ENCODE measurements around the gene APBB1. TPM values are rescaled to one million over a fixed set of nuclear protein-coding genes. Genes with fewer than 3 reads are reported as not detected.

Gene APBB1
- total and polyA plus RNA-seq, 9 of the 15 experiments (the other 6 are each of a cell fraction or from before 2014, with no cell fraction given), result 0.04 to 0.73 (median 0.40) TPM

DNA sequence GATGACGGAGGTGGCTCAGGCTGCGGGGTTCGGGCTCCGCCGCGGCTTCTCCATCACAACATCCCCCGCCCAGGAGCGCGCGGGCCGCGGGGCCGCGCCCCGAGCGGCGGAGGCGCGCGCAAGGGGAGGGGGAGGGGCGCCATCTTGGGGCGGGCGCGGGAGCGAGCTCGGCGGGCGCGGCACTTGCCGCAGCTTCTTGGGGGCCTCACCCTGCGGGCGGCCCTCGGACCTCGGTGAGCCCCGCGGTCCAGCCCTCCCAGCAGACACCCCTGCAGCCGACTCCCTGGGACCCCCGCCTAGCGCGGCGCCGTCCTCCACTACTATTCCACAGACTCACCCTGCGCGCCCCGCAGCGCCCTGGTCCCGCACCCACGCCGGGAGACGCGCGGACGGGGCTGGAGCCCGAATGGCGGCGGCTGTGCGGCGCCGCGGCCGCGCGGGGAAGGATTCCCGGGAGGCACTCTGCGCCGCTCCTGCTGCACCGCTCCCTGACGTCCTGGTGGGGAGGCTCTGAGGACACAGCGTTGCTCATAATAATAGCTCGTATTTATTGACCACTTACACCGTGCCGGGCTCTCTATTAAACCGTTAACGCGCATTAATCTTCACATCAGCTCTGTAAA is at the start of gene APBB1 (continued):
- TF ChIP-seq FOXK2 (conservative IDR thresholded peaks at IDR 0.05 in 1 of 2, IDR thresholded peaks at IDR 0.05 in 1 of 2; ENCODE audit: low read depth in 2 of 2) (no peak), HMGXB4 (CRISPR knock-in tag; IDR thresholded peaks at IDR 0.05) (no peak), GTF2A2 (tag; IDR thresholded peaks at IDR 0.05) (no peak), SMARCB1 (IDR thresholded peaks at IDR 0.05; ENCODE audit: insufficient read length, low read depth) (no peak), ZNF277 (CRISPR knock-in tag; IDR thresholded peaks at IDR 0.05; ENCODE audit: borderline replicate concordance) (no peak), NR4A1 (CRISPR knock-in tag; IDR thresholded peaks at IDR 0.05) (no peak), NR4A1 (tag; IDR thresholded peaks at IDR 0.05) (0 out of 2 replicates have a peak, but pooled peaks have one; percentile 52), ZNF217 (CRISPR knock-in tag; IDR thresholded peaks at IDR 0.05) (no peak), TAF9B (IDR thresholded peaks at IDR 0.05; ENCODE audit: partially characterized antibody) (no peak), DACH1 (IDR thresholded peaks at IDR 0.05; ENCODE audit: partially characterized antibody) (no peak), ZBTB43 (CRISPR knock-in tag; IDR thresholded peaks at IDR 0.05) (no peak), GATAD2A (IDR thresholded peaks at IDR 0.05) (no peak), CREBBP (IDR thresholded peaks at IDR 0.05; ENCODE audit: low read depth, low read length) (no peak), EZH2 (IDR thresholded peaks at IDR 0.05; ENCODE audit: borderline replicate concordance, low read depth, low read length) (no peak), ZNF655 (CRISPR knock-in tag; IDR thresholded peaks at IDR 0.05) (no peak), GTF3C2 (IDR thresholded peaks at IDR 0.05; ENCODE audit: borderline replicate concordance, extremely low read depth, insufficient read length) (no peak), XRCC5 (IDR thresholded peaks at IDR 0.05; ENCODE audit: low read depth, low read length) (no peak), KLF13 (tag; IDR thresholded peaks at IDR 0.05; ENCODE audit: borderline replicate concordance, low read depth) (no peak), MTF1 (CRISPR knock-in tag; IDR thresholded peaks at IDR 0.05; ENCODE audit: borderline replicate concordance) (no peak), HNRNPL (IDR thresholded peaks at IDR 0.05; ENCODE audit: low read depth, low read length) (no peak)

All from K562 (cell line).